Colonic mucosa (tissue), 4 donors: Measurements from ENCODE around the gene DACH1. TPM values are rescaled to one million over a fixed set of nuclear protein-coding genes. Genes with fewer than 3 reads are reported as not detected.
A peak's percentile ranks its signal among the peaks of the same experiment; 100 is the strongest.

Source experiments
- DNase-seq: peaks from one replicate; pipeline ENCODE4 v3.0.0-alpha.2; 2020
- H3K27ac ChIP-seq: fragments of 200-600 bp; one replicate; pipeline ENCODE4 v1.8.0; 2021
- H3K27me3 ChIP-seq: fragments of 200-600 bp; one replicate; pipeline ENCODE4 v1.8.0; 2021
- H3K36me3 ChIP-seq: fragments of 200-600 bp; one replicate; pipeline ENCODE4 v1.8.0; 2021
- H3K4me1 ChIP-seq: fragments of 200-600 bp; one replicate; pipeline ENCODE4 v1.8.0; 2021; ENCODE audit warnings: mild to moderate bottlenecking
- H3K4me3 ChIP-seq: fragments of 200-600 bp; one replicate; pipeline ENCODE4 v1.8.0; 2021
- H3K9ac ChIP-seq, 2 donors: one replicate each; pipeline ENCODE4 v1.7.0; 2013; ENCODE audit warnings: control low read depth in 2 of 2, low read depth in 2 of 2, low read length in 2 of 2
- H3K9me3 ChIP-seq: fragments of 200-600 bp; one replicate; pipeline ENCODE4 v1.8.0; 2021
- intact Hi-C: fragments of 100-400 bp; cut with DNase I; formaldehyde crosslinking; loops from one replicate; pipeline ENCODE4 v1.14.1; 2022
- total RNA-seq, 2 donors: library from RNA; stranded (reverse); fragmentation: NEBNext Ultra II Directional in 1 of 2; extraction: Animal tissue kit (Norgen Biotek cat#: 25700) in 1 of 2; gene quantifications; one replicate each; pipeline ENCODE4 v1.2.1, GENCODE V29; 2021
- TF ChIP-seq, protein P1 (sequence below): fragments of 200-600 bp; IDR thresholded peaks from one replicate; pipeline ENCODE4 v1.8.0; 2022; ENCODE audit warnings: antibody characterized with exemption, mild to moderate bottlenecking
- donor health status: healthy.
- donor health status: DM: no; HTN: no; CAD: no.
- donor health status: DM: no; HTN: no; CAD: no.

DACH1 gene
- total RNA-seq, 2 donors from 2014 or later, result 3.9 to 5.2 TPM

DNA sequence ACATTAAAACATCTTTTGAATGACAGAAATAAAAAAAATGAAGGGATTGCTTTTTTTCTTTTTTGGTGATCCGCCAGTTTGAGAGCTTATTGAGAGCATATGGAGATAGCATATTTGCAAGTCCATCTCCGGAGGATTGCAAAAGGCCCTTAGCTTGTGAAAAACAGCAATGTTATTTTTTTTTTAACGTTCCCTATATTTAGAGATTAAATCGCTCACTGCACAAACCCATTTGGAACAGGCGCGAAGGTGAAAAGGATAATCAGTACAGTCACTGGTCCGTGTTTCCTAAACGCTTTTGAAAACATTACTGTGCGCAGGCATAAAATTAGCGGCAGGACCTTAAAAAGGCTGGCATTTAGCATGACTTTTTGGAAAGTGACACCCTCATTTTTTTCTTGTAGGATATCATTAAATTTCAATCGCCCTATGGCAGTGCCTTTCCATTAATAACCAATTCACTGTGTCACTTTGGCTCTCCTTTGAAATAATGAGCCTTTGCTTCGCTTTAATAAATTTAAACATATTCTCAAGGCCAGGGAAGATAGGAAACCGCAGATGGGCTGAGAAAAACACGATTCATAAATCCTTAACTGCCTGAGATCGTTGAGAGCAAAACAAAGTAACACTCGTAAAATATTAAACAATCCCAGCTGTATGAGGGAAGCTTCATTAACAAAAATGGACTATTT lies 342.2 kb downstream of the DACH1 start:
- H3K27ac ChIP-seq, result no peak overlapping the region
- no peaks in the 10 kb centered on the region for H3K9me3 ChIP-seq
- no peaks in the 10 kb centered on the region for H3K27me3 ChIP-seq
- no peak for DNase-seq
- no peaks in the 10 kb centered on the region for H3K4me1 ChIP-seq
- no peaks in the 10 kb centered on the region for H3K36me3 ChIP-seq
- intact Hi-C loops, result no loop called here
- H3K9ac ChIP-seq, result no peak overlapping the region
- TF ChIP-seq, protein P1, sequence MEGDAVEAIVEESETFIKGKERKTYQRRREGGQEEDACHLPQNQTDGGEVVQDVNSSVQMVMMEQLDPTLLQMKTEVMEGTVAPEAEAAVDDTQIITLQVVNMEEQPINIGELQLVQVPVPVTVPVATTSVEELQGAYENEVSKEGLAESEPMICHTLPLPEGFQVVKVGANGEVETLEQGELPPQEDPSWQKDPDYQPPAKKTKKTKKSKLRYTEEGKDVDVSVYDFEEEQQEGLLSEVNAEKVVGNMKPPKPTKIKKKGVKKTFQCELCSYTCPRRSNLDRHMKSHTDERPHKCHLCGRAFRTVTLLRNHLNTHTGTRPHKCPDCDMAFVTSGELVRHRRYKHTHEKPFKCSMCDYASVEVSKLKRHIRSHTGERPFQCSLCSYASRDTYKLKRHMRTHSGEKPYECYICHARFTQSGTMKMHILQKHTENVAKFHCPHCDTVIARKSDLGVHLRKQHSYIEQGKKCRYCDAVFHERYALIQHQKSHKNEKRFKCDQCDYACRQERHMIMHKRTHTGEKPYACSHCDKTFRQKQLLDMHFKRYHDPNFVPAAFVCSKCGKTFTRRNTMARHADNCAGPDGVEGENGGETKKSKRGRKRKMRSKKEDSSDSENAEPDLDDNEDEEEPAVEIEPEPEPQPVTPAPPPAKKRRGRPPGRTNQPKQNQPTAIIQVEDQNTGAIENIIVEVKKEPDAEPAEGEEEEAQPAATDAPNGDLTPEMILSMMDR, result no peak
- no peak overlapping the region for H3K4me3 ChIP-seq

GRCh38 chr13:71524245-71524612 lies 342.8 kb downstream of the DACH1 start:
- TF ChIP-seq, protein P1, result no peak
- H3K4me3 ChIP-seq, result no peak overlapping the region
- intact Hi-C loops, result no loop called here
- no peak overlapping the region for H3K27ac ChIP-seq
- H3K36me3 ChIP-seq, result no peaks in the 10 kb centered on the region
- H3K27me3 ChIP-seq, result no peaks in the 10 kb centered on the region
- H3K9ac ChIP-seq, result no peak overlapping the region
- DNase-seq, result no peak
- H3K9me3 ChIP-seq, result no peaks in the 10 kb centered on the region
- H3K4me1 ChIP-seq, result no peaks in the 10 kb centered on the region

GRCh38 chr13:71522941-71523526 lies 344.0 kb downstream of the DACH1 start:
- H3K4me3 ChIP-seq, result no peak overlapping the region
- intact Hi-C loops, result no loop called here
- DNase-seq, result no peak

GRCh38 chr13:71517004-71517403 lies 350.0 kb downstream of the DACH1 start:
- Histone ChIP-seq H3K27ac (no peak overlapping the region), H3K9ac (no peak overlapping the region), H3K4me1 (no peaks in the 10 kb centered on the region), H3K4me3 (no peak overlapping the region), H3K36me3 (no peaks in the 10 kb centered on the region), H3K27me3 (no peaks in the 10 kb centered on the region), H3K9me3 (no peaks in the 10 kb centered on the region)
- intact Hi-C loops, result no loop called here
- TF ChIP-seq, protein P1, result no peak
- peak; percentile 32 for DNase-seq

More at GRCh38 chr13:71522941-71523526, 344.0 kb downstream of the DACH1 start:
- H3K4me1 ChIP-seq, result no peaks in the 10 kb centered on the region
- TF ChIP-seq, protein P1, result no peak
- no peak overlapping the region for H3K9ac ChIP-seq
- H3K27me3 ChIP-seq, result no peaks in the 10 kb centered on the region
- H3K27ac ChIP-seq, result no peak overlapping the region
- H3K9me3 ChIP-seq, result no peaks in the 10 kb centered on the region
- H3K36me3 ChIP-seq, result no peaks in the 10 kb centered on the region

DNA sequence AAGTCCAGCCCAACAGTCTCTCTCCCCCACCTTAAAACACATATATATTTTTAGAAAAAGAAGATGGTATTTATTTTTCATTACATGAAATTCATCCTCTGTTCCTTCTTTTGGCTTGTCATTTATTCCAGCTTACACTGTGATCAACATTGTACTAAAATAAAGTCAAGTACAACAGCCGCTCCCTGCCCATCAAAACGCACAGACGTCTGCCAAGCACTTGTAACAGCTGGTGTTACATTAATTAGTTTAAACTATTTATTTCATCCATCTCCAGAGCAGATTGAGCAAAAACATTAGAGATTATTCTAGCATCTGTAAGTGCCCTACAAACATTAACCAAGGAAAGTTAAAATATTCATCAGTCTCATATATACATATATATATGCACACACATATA lies 350.5 kb downstream of the DACH1 start:
- H3K9ac ChIP-seq, result no peak overlapping the region
- H3K27ac ChIP-seq, result no peak overlapping the region
- H3K9me3 ChIP-seq, result no peaks in the 10 kb centered on the region
- intact Hi-C loops, result no loop called here
- no peaks in the 10 kb centered on the region for H3K4me1 ChIP-seq
- no peaks in the 10 kb centered on the region for H3K27me3 ChIP-seq
- TF ChIP-seq, protein P1, result no peak
- no peak overlapping the region for H3K4me3 ChIP-seq
- DNase-seq, result no peak
- H3K36me3 ChIP-seq, result no peaks in the 10 kb centered on the region
